Fibroblast of lung (primary cell): ENCODE data around the gene FNTB. TPM values are rescaled to one million over a fixed set of nuclear protein-coding genes. Genes with fewer than 3 reads are reported as not detected.

ENCODE experiments used
- DNase-seq, 2 donors: peaks; one replicate each; pipeline versions ENCODE4 v3.0.0 to v3.0.0-alpha.2; 2010; ENCODE audit warnings: low read depth in 2 of 2
- H2AFZ ChIP-seq: 2 replicates; pipeline ENCODE4 v1.5.1; 2012; ENCODE audit warnings: low read length, control low read depth, inconsistent platforms
- H3K27ac ChIP-seq: 2 replicates; pipeline ENCODE4 v1.5.1; 2011; ENCODE audit warnings: low read length, control low read depth; ENCODE audit not compliant: insufficient read depth
- H3K27me3 ChIP-seq: 2 replicates; pipeline ENCODE4 v1.5.1; 2011; ENCODE audit warnings: mild to moderate bottlenecking, low read length; ENCODE audit not compliant: control insufficient read depth, insufficient read depth
- H3K36me3 ChIP-seq: 2 replicates; pipeline ENCODE4 v1.5.1; 2011; ENCODE audit warnings: low read length; ENCODE audit not compliant: control insufficient read depth, insufficient read depth
- H3K4me1 ChIP-seq: 2 replicates; pipeline ENCODE4 v1.5.1; 2011; ENCODE audit warnings: low read length; ENCODE audit not compliant: control insufficient read depth, insufficient read depth; ENCODE audit errors: extremely low read depth
- H3K4me2 ChIP-seq: 2 replicates; pipeline ENCODE4 v1.5.1; 2011; ENCODE audit warnings: low read length, control low read depth; ENCODE audit not compliant: insufficient read depth; ENCODE audit errors: extremely low read depth
- H3K4me3 ChIP-seq, 4 experiments: fragments of 200-600 bp in 1 of 4; sonication (generic) in 1 of 4; replicated peaks in 1 of 4; 2 replicates each; pipeline ENCODE4 v1.5.1; 2011 to 2016; ENCODE audit warnings: low read length in 4 of 4, low read depth in 3 of 4, mild to moderate bottlenecking in 3 of 4, control low read depth in 2 of 4, inconsistent platforms in 1 of 4, mixed read lengths in 1 of 4; ENCODE audit not compliant: insufficient read depth in 1 of 4; ENCODE audit errors: control extremely low read depth in 1 of 4
- H3K79me2 ChIP-seq: 2 replicates; pipeline ENCODE4 v1.5.1; 2012; ENCODE audit warnings: mild to moderate bottlenecking, low read length, inconsistent platforms; ENCODE audit not compliant: control insufficient read depth, insufficient read depth
- H3K9ac ChIP-seq: 2 replicates; pipeline ENCODE4 v1.5.1; 2011; ENCODE audit warnings: mild to moderate bottlenecking, low read length, control low read depth; ENCODE audit not compliant: insufficient read depth
- H3K9me3 ChIP-seq: 2 replicates; pipeline ENCODE4 v1.5.1; 2012; ENCODE audit warnings: low read depth, low read length; ENCODE audit not compliant: control insufficient read depth, insufficient read depth
- H4K20me1 ChIP-seq: 2 replicates; pipeline ENCODE4 v1.5.1; 2011; ENCODE audit warnings: low read length; ENCODE audit not compliant: control insufficient read depth, insufficient read depth; ENCODE audit errors: extremely low read depth
- CTCF ChIP-seq, 2 donors: IDR thresholded peaks in 1 of 2; conservative IDR thresholded peaks in 1 of 2; 1 replicate in 1 of 2; 2 replicates in 1 of 2; pipeline ENCODE4 v1.5.1; 2011 to 2012; ENCODE audit warnings: low read length in 2 of 2, control low read depth in 1 of 2, inconsistent platforms in 1 of 2, low read depth in 1 of 2, mild to moderate bottlenecking in 1 of 2
- EZH2 ChIP-seq: IDR thresholded peaks from 2 replicates; pipeline ENCODE4 v1.5.1; 2012; ENCODE audit warnings: low read length, control low read depth, mild to moderate bottlenecking; ENCODE audit errors: missing control alignments
- polyA plus RNA-seq, 2 donors: library from polyadenylated mRNA; depleted of rRNA in 1 of 2; stranded (reverse) in 1 of 2; unstranded in 1 of 2; fragments of >200 nt; gene quantifications; 2 replicates each; pipeline ENCODE4 v1.2.1, GENCODE V29; 2011 to 2012; ENCODE audit warnings: missing spikeins in 1 of 2
- total RNA-seq: library from RNA; depleted of rRNA; stranded (reverse); fragments of >200 nt; gene quantifications from 2 replicates; pipeline ENCODE4 v1.2.1, GENCODE V29; 2014

Gene FNTB
- total and polyA plus RNA-seq, 2 donors (not counting 1 experiment from before 2014, with no cell fraction given), result 8.8 to 13.2 TPM

- no peak within 1 kb of the TSS for H3K4me2 ChIP-seq
- H3K27me3 ChIP-seq, result no peaks in the 10 kb centered on the region
- TF ChIP-seq CTCF (conservative IDR thresholded peaks at IDR 0.05 in 1 of 2, IDR thresholded peaks at IDR 0.05 in 1 of 2; ENCODE audit: low read depth in 1 of 2, low read length in 2 of 2) (no peak), EZH2 (no peak)
- no peak for DNase-seq
- no peak within 1 kb of the TSS for H2AFZ ChIP-seq
- no peaks in the 10 kb centered on the region for H3K79me2 ChIP-seq
- H3K4me1 ChIP-seq, result no peaks in the 10 kb centered on the region
- H3K36me3 ChIP-seq, result no peaks in the 10 kb centered on the region
- H4K20me1 ChIP-seq, result no peaks in the 10 kb centered on the region
- no peak within 1 kb of the TSS for H3K4me3 ChIP-seq
- no peak within 1 kb of the TSS for H3K27ac ChIP-seq
- H3K9ac ChIP-seq, result no peak within 1 kb of the TSS
- no peaks in the 10 kb centered on the region for H3K9me3 ChIP-seq
These were observed 44.1 kb upstream of the FNTB start, which contains the start of gene GPX2 for GRCh38 chr14:64942531-64943111. Gene GPX2 (minus strand): TSS chr14:64942745. CDS start chr14:64942726, 19 bp downstream.

GRCh38 chr14:64943556-64943955, 43.1 kb upstream of the FNTB start:
- Histone ChIP-seq H3K4me2 (no peak overlapping the region), H3K9ac (no peak overlapping the region), H3K27ac (no peak overlapping the region), H4K20me1 (no peaks in the 10 kb centered on the region), H3K79me2 (no peaks in the 10 kb centered on the region), H3K36me3 (no peaks in the 10 kb centered on the region), H2AFZ (no peak overlapping the region), H3K4me3 (no peak overlapping the region), H3K9me3 (no peaks in the 10 kb centered on the region), H3K4me1 (no peaks in the 10 kb centered on the region), H3K27me3 (no peaks in the 10 kb centered on the region)
- DNase-seq, result no peak
- TF ChIP-seq CTCF (conservative IDR thresholded peaks at IDR 0.05 in 1 of 2, IDR thresholded peaks at IDR 0.05 in 1 of 2; ENCODE audit: low read depth in 1 of 2, low read length in 2 of 2) (no peak), EZH2 (no peak)

GRCh38 chr14:64944041-64944440, 42.7 kb upstream of the FNTB start:
- Histone ChIP-seq H3K27me3 (no peaks in the 10 kb centered on the region), H3K9me3 (no peaks in the 10 kb centered on the region), H3K4me1 (no peaks in the 10 kb centered on the region), H3K9ac (no peak overlapping the region), H3K36me3 (no peaks in the 10 kb centered on the region), H3K27ac (no peak overlapping the region), H3K4me3 (no peak overlapping the region), H3K79me2 (no peaks in the 10 kb centered on the region), H3K4me2 (no peak overlapping the region), H4K20me1 (no peaks in the 10 kb centered on the region), H2AFZ (no peak overlapping the region)
- DNase-seq, result no peak
- TF ChIP-seq EZH2, result no peak
- TF ChIP-seq CTCF (conservative IDR thresholded peaks at IDR 0.05 in 1 of 2, IDR thresholded peaks at IDR 0.05 in 1 of 2; ENCODE audit: low read depth in 1 of 2, low read length in 2 of 2), result no peak
